ENCODE measurements around the gene SEC31A.

DNA sequence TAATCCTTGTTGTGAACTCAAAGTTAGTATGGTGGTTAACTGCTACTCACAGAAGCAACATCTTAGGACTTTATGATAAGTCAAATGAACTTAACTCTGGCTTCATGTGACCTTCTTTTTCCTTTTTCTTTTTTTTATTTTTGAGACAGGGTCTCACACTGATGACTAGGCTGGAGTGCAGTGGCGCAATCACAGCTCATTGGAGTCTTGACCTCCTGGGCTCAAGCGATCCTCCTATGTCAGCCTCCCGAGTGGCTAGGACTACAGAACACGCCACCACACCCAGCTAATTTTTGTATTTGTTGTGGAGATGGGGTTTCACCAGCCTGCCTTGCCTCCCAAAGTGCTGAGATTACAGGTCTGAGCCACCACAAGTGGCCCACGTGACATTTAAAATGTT lies 22.4 kb downstream of the SEC31A start:
- no peak for TF ChIP-seq POLR2A (IDR thresholded peaks at IDR 0.05)
- TF ChIP-seq, protein P1, sequence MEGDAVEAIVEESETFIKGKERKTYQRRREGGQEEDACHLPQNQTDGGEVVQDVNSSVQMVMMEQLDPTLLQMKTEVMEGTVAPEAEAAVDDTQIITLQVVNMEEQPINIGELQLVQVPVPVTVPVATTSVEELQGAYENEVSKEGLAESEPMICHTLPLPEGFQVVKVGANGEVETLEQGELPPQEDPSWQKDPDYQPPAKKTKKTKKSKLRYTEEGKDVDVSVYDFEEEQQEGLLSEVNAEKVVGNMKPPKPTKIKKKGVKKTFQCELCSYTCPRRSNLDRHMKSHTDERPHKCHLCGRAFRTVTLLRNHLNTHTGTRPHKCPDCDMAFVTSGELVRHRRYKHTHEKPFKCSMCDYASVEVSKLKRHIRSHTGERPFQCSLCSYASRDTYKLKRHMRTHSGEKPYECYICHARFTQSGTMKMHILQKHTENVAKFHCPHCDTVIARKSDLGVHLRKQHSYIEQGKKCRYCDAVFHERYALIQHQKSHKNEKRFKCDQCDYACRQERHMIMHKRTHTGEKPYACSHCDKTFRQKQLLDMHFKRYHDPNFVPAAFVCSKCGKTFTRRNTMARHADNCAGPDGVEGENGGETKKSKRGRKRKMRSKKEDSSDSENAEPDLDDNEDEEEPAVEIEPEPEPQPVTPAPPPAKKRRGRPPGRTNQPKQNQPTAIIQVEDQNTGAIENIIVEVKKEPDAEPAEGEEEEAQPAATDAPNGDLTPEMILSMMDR (IDR thresholded peaks at IDR 0.05), result no peak
- TF ChIP-seq EP300 (IDR thresholded peaks at IDR 0.05), result no peak
